ENCODE measurements around the gene GRIK4. TPM values are rescaled to one million over a fixed set of nuclear protein-coding genes. Genes with fewer than 3 reads are reported as not detected.

GRIK4 gene
- total RNA-seq, 2 experiments from 2014 or later = 0.06 TPM; not detected in 1

DNA sequence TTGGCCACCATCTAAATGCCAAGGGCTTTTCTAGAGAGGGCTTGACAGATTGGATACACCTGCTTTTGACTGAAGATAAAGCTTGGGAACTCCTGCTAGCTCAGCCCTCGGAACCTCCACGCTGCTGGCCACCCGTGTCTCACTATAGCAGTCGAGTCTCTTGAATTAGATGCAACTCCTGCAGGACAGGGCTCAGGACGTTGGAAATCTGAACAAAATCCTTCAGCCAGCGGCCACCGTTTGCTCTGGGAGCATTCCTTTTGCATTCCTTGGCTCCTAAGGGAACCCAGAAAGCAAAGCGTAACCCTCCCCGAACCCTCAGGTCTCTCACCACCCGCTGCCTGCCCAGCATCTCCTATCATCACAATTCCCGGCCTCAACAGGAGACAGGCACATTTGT lies 77.8 kb downstream of the GRIK4 start:
- H3K9me3 ChIP-seq (ENCODE audit: low read length) = no peaks in the 10 kb centered on the region
- TF ChIP-seq, protein P1, sequence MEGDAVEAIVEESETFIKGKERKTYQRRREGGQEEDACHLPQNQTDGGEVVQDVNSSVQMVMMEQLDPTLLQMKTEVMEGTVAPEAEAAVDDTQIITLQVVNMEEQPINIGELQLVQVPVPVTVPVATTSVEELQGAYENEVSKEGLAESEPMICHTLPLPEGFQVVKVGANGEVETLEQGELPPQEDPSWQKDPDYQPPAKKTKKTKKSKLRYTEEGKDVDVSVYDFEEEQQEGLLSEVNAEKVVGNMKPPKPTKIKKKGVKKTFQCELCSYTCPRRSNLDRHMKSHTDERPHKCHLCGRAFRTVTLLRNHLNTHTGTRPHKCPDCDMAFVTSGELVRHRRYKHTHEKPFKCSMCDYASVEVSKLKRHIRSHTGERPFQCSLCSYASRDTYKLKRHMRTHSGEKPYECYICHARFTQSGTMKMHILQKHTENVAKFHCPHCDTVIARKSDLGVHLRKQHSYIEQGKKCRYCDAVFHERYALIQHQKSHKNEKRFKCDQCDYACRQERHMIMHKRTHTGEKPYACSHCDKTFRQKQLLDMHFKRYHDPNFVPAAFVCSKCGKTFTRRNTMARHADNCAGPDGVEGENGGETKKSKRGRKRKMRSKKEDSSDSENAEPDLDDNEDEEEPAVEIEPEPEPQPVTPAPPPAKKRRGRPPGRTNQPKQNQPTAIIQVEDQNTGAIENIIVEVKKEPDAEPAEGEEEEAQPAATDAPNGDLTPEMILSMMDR (conservative IDR thresholded peaks at IDR 0.05; ENCODE audit: low read length) = no peak
- TF ChIP-seq EZH2phosphoT487 (IDR thresholded peaks at IDR 0.05; ENCODE audit: borderline replicate concordance, low read depth, low read length) = no peak
- no peak overlapping the region for H2AFZ ChIP-seq (ENCODE audit: low read length)
- ChIA-PET POLR2A (interaction anchor here (0.6 kb wide), 1 partner anchor 1489 kb away, joined by 3 read pairs; no protein-coding TSS in a partner anchor), CTCF (ENCODE audit: unreplicated experiment) (no interaction called here)
- no peaks in the 10 kb centered on the region for H3K79me2 ChIP-seq (ENCODE audit: insufficient read depth, low read depth, low read length)
- intact Hi-C loops (cut with micrococcal nuclease; ENCODE audit: unreplicated experiment) = no loop called here
- no peaks in the 10 kb centered on the region for H4K20me1 ChIP-seq (ENCODE audit: insufficient read depth, low read length)
- no peak overlapping the region for H3K27ac ChIP-seq (ENCODE audit: low read depth, low read length, poor library complexity, severe bottlenecking)
- H3K9me2 ChIP-seq (ENCODE audit: insufficient read depth, low read length) = no peaks in the 10 kb centered on the region
- H3K36me3 ChIP-seq (ENCODE audit: insufficient read depth, low read length) = no peaks in the 10 kb centered on the region
- H3K4me2 ChIP-seq (ENCODE audit: low read length) = no peak overlapping the region
- no peak overlapping the region for H3K4me3 ChIP-seq (ENCODE audit: low read depth, low read length, poor library complexity, severe bottlenecking)
- DNase-seq (ENCODE audit: low spot score) = no peak
- no TSS peak for BruUV-seq (replicated peaks)
- no peaks in the 10 kb centered on the region for H3K4me1 ChIP-seq (ENCODE audit: insufficient read depth, low read length, poor library complexity, severe bottlenecking)

DNA sequence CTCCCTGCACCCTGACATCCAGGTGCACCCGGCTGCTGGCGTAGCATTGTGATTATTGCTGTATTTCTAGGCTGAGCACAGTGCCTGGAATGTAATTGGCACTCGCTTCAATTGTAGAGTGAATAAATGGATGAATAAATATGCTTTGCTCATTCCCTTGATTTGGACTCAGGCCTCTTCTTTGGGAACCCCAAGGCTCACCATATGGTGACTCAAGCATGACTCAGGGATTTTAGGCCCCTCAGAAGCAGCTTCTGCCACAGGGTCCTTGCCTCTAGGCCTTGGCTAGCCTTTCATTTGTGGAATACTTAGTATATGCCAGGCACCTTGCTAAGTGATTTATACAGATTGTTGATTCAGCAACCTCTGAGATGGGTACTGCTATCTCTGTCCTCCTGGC lies 78.9 kb downstream of the GRIK4 start:
- no peak for DNase-seq (ENCODE audit: low spot score)
- ChIA-PET CTCF (ENCODE audit: unreplicated experiment) (no interaction called here), POLR2A (no interaction called here)
- intact Hi-C loops (cut with micrococcal nuclease; ENCODE audit: unreplicated experiment) = no loop called here
- BruUV-seq (replicated peaks) = no TSS peak
- H3K4me3 ChIP-seq (ENCODE audit: low read depth, low read length, poor library complexity, severe bottlenecking) = no peak overlapping the region
- no peaks in the 10 kb centered on the region for H3K9me3 ChIP-seq (ENCODE audit: low read length)
- H3K36me3 ChIP-seq (ENCODE audit: insufficient read depth, low read length) = no peaks in the 10 kb centered on the region
- H3K27ac ChIP-seq (ENCODE audit: low read depth, low read length, poor library complexity, severe bottlenecking) = no peak overlapping the region
- H3K4me2 ChIP-seq (ENCODE audit: low read length) = no peak overlapping the region
- H3K4me1 ChIP-seq (ENCODE audit: insufficient read depth, low read length, poor library complexity, severe bottlenecking) = no peaks in the 10 kb centered on the region
- H3K9me2 ChIP-seq (ENCODE audit: insufficient read depth, low read length) = no peaks in the 10 kb centered on the region
- H3K79me2 ChIP-seq (ENCODE audit: insufficient read depth, low read depth, low read length) = no peaks in the 10 kb centered on the region
- no peak overlapping the region for H2AFZ ChIP-seq (ENCODE audit: low read length)
- TF ChIP-seq, protein P1 (conservative IDR thresholded peaks at IDR 0.05; ENCODE audit: low read length) = no peak
- TF ChIP-seq EZH2phosphoT487 (IDR thresholded peaks at IDR 0.05; ENCODE audit: borderline replicate concordance, low read depth, low read length) = no peak
- H4K20me1 ChIP-seq (ENCODE audit: insufficient read depth, low read length) = no peaks in the 10 kb centered on the region

DNA sequence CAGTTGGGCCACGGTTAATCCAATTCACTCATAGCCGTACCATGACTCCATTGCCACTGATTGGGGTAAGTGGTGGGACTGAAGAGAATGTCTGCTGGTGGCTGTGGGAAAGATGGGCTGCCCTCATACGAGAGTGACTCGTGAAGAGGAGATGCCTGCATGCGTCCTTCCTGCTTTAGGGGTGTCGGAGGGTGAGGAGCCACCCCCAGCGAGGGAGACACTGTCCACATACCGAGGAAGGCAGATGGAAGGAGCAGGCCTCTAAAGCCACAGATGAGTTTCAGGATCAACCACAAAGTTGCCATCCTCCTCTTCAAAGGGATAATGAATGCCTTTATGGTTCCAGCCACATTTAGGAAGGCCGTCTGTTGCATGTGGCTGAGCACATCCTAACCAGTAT lies 83.2 kb downstream of the GRIK4 start:
- no peaks in the 10 kb centered on the region for H3K79me2 ChIP-seq (ENCODE audit: insufficient read depth, low read depth, low read length)
- H3K4me2 ChIP-seq (ENCODE audit: low read length) = no peak overlapping the region
- no peak overlapping the region for H2AFZ ChIP-seq (ENCODE audit: low read length)
- TF ChIP-seq, protein P1 (conservative IDR thresholded peaks at IDR 0.05; ENCODE audit: low read length) = no peak
- TF ChIP-seq EZH2phosphoT487 (IDR thresholded peaks at IDR 0.05; ENCODE audit: borderline replicate concordance, low read depth, low read length) = no peak
- no peaks in the 10 kb centered on the region for H4K20me1 ChIP-seq (ENCODE audit: insufficient read depth, low read length)
- ChIA-PET CTCF (ENCODE audit: unreplicated experiment) (no interaction called here), POLR2A (no interaction called here)
- H3K9me3 ChIP-seq (ENCODE audit: low read length) = no peaks in the 10 kb centered on the region
- no peaks in the 10 kb centered on the region for H3K4me1 ChIP-seq (ENCODE audit: insufficient read depth, low read length, poor library complexity, severe bottlenecking)
- H3K9me2 ChIP-seq (ENCODE audit: insufficient read depth, low read length) = no peaks in the 10 kb centered on the region
- H3K4me3 ChIP-seq (ENCODE audit: low read depth, low read length, poor library complexity, severe bottlenecking) = no peak overlapping the region
- H3K36me3 ChIP-seq (ENCODE audit: insufficient read depth, low read length) = no peaks in the 10 kb centered on the region
- BruUV-seq (replicated peaks) = no TSS peak
- intact Hi-C loops (cut with micrococcal nuclease; ENCODE audit: unreplicated experiment) = no loop called here
- no peak overlapping the region for H3K27ac ChIP-seq (ENCODE audit: low read depth, low read length, poor library complexity, severe bottlenecking)
- DNase-seq (ENCODE audit: low spot score) = no peak

Measured in OCI-LY7 (cell line).